ENCODE results near the gene TOMM7. TPM values are rescaled to one million over a fixed set of nuclear protein-coding genes. Genes with fewer than 3 reads are reported as not detected.

TOMM7 gene
- total and polyA plus RNA-seq, 9 of the 15 experiments (the other 6 are each of a cell fraction or from before 2014, with no cell fraction given) = 283 to 1,717 (median 638) TPM

GRCh38 chr7:22822486-22823141, at the start of gene TOMM7 (continued):
- TF ChIP-seq MLLT1 (IDR thresholded peaks at IDR 0.05) (peak; percentile 37 to 68; a peak in 1 of 4 replicates), ZNF274 (IDR thresholded peaks at IDR 0.05; ENCODE audit: borderline replicate concordance, low read depth, low read length) (no peak), ZNF165 (CRISPR knock-in tag; IDR thresholded peaks at IDR 0.05; ENCODE audit: borderline replicate concordance) (no peak), PRMT5 (CRISPR knock-in tag; IDR thresholded peaks at IDR 0.05) (no peak), TARDBP (IDR thresholded peaks at IDR 0.05) (no peak), ZNF324 (CRISPR knock-in tag; IDR thresholded peaks at IDR 0.05) (0 out of 2 replicates have a peak, but pooled peaks have one; percentile 22), BCLAF1 (IDR thresholded peaks at IDR 0.05; ENCODE audit: borderline replicate concordance in 1 of 2, control insufficient read depth in 1 of 2, low read depth in 2 of 2, low read length in 1 of 2) (no peak), L3MBTL2 (IDR thresholded peaks at IDR 0.05) (peak; percentile 76; the same call in 1 of the 2 replicates), ZNF589 (CRISPR knock-in tag; IDR thresholded peaks at IDR 0.05; ENCODE audit: low read depth) (no peak), ZNF280A (IDR thresholded peaks at IDR 0.05; ENCODE audit: low read depth, partially characterized antibody) (no peak), RFX5 (IDR thresholded peaks at IDR 0.05; ENCODE audit: low read depth, low read length) (no peak), ZNF551 (CRISPR knock-in tag; IDR thresholded peaks at IDR 0.05) (no peak), NFATC3 (IDR thresholded peaks at IDR 0.05) (no peak; the same call in 1 of the 2 replicates), HNRNPUL1 (IDR thresholded peaks at IDR 0.05; ENCODE audit: low read length) (no peak), TOE1 (IDR thresholded peaks at IDR 0.05; ENCODE audit: borderline replicate concordance) (no peak; the same call in 1 of the 2 replicates), TOE1 (CRISPR knock-in tag; IDR thresholded peaks at IDR 0.05; ENCODE audit: borderline replicate concordance, low read depth) (no peak)
- TF ChIP-seq, protein P1, sequence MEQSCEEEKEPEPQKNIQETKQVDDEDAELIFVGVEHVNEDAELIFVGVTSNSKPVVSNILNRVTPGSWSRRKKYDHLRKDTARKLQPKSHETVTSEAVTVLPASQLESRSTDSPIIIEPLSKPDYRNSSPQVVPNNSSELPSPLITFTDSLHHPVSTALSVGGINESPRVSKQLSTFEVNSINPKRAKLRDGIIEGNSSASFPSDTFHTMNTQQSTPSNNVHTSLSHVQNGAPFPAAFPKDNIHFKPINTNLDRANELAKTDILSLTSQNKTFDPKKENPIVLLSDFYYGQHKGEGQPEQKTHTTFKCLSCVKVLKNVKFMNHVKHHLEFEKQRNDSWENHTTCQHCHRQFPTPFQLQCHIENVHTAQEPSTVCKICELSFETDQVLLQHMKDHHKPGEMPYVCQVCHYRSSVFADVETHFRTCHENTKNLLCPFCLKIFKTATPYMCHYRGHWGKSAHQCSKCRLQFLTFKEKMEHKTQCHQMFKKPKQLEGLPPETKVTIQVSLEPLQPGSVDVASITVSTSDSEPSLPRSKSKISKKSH (CRISPR knock-in tag; IDR thresholded peaks at IDR 0.05) = no peak
- TF ChIP-seq, protein P2, sequence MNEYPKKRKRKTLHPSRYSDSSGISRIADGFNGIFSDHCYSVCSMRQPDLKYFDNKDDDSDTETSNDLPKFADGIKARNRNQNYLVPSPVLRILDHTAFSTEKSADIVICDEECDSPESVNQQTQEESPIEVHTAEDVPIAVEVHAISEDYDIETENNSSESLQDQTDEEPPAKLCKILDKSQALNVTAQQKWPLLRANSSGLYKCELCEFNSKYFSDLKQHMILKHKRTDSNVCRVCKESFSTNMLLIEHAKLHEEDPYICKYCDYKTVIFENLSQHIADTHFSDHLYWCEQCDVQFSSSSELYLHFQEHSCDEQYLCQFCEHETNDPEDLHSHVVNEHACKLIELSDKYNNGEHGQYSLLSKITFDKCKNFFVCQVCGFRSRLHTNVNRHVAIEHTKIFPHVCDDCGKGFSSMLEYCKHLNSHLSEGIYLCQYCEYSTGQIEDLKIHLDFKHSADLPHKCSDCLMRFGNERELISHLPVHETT (CRISPR knock-in tag; conservative IDR thresholded peaks at IDR 0.05 in 1 of 2, IDR thresholded peaks at IDR 0.05 in 1 of 2) = peak in 1 of 2 experiments; percentile 40; a peak in 1 of 4 replicates

Data from K562 (cell line).